GM23248 (cell line): ENCODE data around the gene RABGAP1L. TPM values are rescaled to one million over a fixed set of nuclear protein-coding genes. Genes with fewer than 3 reads are reported as not detected.

Experiments used
- DNase-seq: peaks from one replicate; pipeline ENCODE4 v3.0.0-alpha.2; 2015
- H2AFZ ChIP-seq: fragments of 200-600 bp; sonication (generic); 2 replicates; pipeline ENCODE4 v1.6.1; 2016; ENCODE audit warnings: antibody characterized with exemption
- H3F3A ChIP-seq: fragments of 200-600 bp; sonication (generic); 2 replicates; pipeline ENCODE4 v1.6.1; 2016; ENCODE audit warnings: mild to moderate bottlenecking, antibody characterized with exemption, mixed run types; ENCODE audit not compliant: insufficient read depth
- H3K27ac ChIP-seq: fragments of 200-600 bp; sonication (generic); 2 replicates; pipeline ENCODE4 v1.5.1; 2016; ENCODE audit warnings: mild to moderate bottlenecking
- H3K27me3 ChIP-seq: fragments of 200-600 bp; sonication (generic); replicated peaks from 2 replicates; pipeline ENCODE4 v1.6.1; 2016; ENCODE audit warnings: mild to moderate bottlenecking; ENCODE audit not compliant: insufficient read depth
- H3K36me3 ChIP-seq: fragments of 200-600 bp; sonication (generic); 2 replicates; pipeline ENCODE4 v1.6.1; 2016; ENCODE audit warnings: low read depth, mild to moderate bottlenecking
- H3K4me1 ChIP-seq: fragments of 200-600 bp; sonication (generic); 2 replicates; pipeline ENCODE4 v1.6.1; 2016; ENCODE audit warnings: mild to moderate bottlenecking; ENCODE audit not compliant: insufficient read depth
- H3K4me2 ChIP-seq: fragments of 200-600 bp; sonication (generic); one replicate; pipeline ENCODE4 v1.6.1; 2016; ENCODE audit warnings: mild to moderate bottlenecking; ENCODE audit not compliant: unreplicated experiment
- H3K4me3 ChIP-seq: fragments of 200-600 bp; sonication (generic); 2 replicates; pipeline ENCODE4 v1.5.1; 2016; ENCODE audit warnings: mild to moderate bottlenecking
- H3K79me2 ChIP-seq: fragments of 200-600 bp; sonication (generic); 2 replicates; pipeline ENCODE4 v1.6.1; 2016; ENCODE audit warnings: mild to moderate bottlenecking; ENCODE audit not compliant: insufficient read depth
- H3K9ac ChIP-seq: fragments of 200-600 bp; sonication (generic); 2 replicates; pipeline ENCODE4 v1.6.1; 2016; ENCODE audit warnings: mild to moderate bottlenecking
- H3K9me2 ChIP-seq: fragments of 200-600 bp; sonication (generic); 2 replicates; pipeline ENCODE4 v1.6.1; 2016; ENCODE audit warnings: mixed run types, mild to moderate bottlenecking, moderate library complexity; ENCODE audit not compliant: insufficient read depth
- H3K9me3 ChIP-seq: fragments of 200-600 bp; sonication (generic); one replicate; pipeline ENCODE4 v1.6.1; 2017; ENCODE audit warnings: low read depth
- H4K20me1 ChIP-seq: fragments of 200-600 bp; sonication (generic); 2 replicates; pipeline ENCODE4 v1.6.0; 2016; ENCODE audit not compliant: insufficient read depth
- EZH2 ChIP-seq: fragments of 200-600 bp; sonication (generic); IDR thresholded peaks from 2 replicates; pipeline ENCODE4 v1.6.1; 2018; ENCODE audit warnings: antibody characterized with exemption, mild to moderate bottlenecking; ENCODE audit not compliant: insufficient read depth, poor library complexity, severe bottlenecking
- EZH2phosphoT487 ChIP-seq: fragments of 200-600 bp; sonication (generic); IDR thresholded peaks from 2 replicates; pipeline ENCODE4 v1.6.1; 2018; ENCODE audit warnings: antibody characterized with exemption, moderate library complexity, mild to moderate bottlenecking, low read depth; ENCODE audit not compliant: insufficient read depth
- WGBS, 2 experiments: methylation state at CpG; one replicate each; pipeline ENCODE4 v1.1.6; 2015 to 2017; ENCODE audit warnings: low lambda C conversion rate in 2 of 2, low coverage in 1 of 2; ENCODE audit errors: missing lambda C conversion rate in 2 of 2; 5-methylcytosine and 5-hydroxymethylcytosine counted together
- in situ Hi-C: fragments of 300-500 bp; cut with MboI; formaldehyde crosslinking; loops from 2 replicates; pipeline ENCODE4 v1.15.0; 2020
- polyA plus RNA-seq: library from polyadenylated mRNA; unstranded; fragments of >200 nt; fragmentation: Nextera tagmentation; extraction: Ambion mirVana; gene quantifications from 2 replicates; pipeline ENCODE4 v1.2.1, GENCODE V29; 2016
- total RNA-seq: library from RNA; depleted of rRNA; stranded (reverse); fragments of >200 nt; shearing (Covaris generic); gene quantifications from 2 replicates; pipeline ENCODE4 v1.2.3, GENCODE V29; 2014

The RABGAP1L gene
- total and polyA plus RNA-seq, 2 experiments from 2014 or later = 13.7 to 21.6 TPM

- Histone ChIP-seq H3K4me3 (peak overlapping the region; percentile 86; the same call in 1 of the 2 replicates), H4K20me1 (no peaks in the 10 kb centered on the region), H3K9me2 (no peaks in the 10 kb centered on the region), H3F3A (peaks cover 4% of the 10 kb centered on the region), H3K27ac (0 out of 2 replicates have a peak overlapping the region, but pooled peaks have one; percentile 70), H2AFZ (peak overlapping the region; percentile 96), H3K9ac (peak overlapping the region; percentile 87), H3K4me2 (peak overlapping the region; percentile 98), H3K4me1 (peaks cover 26% of the 10 kb centered on the region), H3K27me3 (no peaks in the 10 kb centered on the region), H3K9me3 (no peaks in the 10 kb centered on the region), H3K79me2 (no peaks in the 10 kb centered on the region), H3K36me3 (no peaks in the 10 kb centered on the region)
- TF ChIP-seq EZH2 (no peak), EZH2phosphoT487 (no peak)
- in situ Hi-C loops = loop anchor here (25.0 kb wide), 1 partner anchor 729 kb away; no protein-coding TSS in a partner anchor
- no peak for DNase-seq
- WGBS, 2 experiments = 100% methylated on average over 1 of the region's 1 CpG
These were observed 832.2 kb downstream of the RABGAP1L start for GRCh38 chr1:174991473-174991872.

DNA sequence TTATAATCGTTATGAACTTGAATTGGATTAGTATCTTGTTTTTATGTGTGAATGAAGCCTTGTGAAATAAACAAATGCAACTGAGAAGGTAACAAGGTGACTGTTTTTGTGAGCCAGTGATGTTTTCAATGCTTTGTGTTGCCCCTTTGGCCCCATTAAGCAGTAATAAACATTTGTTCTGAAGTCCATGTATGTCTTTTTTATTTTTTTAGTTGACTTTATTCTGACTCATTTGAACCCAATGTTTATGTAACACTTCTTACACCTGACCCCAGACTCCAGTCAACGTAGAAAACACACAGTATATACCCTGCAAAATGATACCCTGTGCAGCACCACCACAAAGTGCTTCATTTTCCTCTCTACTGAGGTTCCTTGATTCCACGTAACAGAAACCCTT, 835.8 kb downstream of the RABGAP1L start:
- H3K27ac ChIP-seq = no peak overlapping the region
- TF ChIP-seq EZH2 (no peak), EZH2phosphoT487 (no peak)
- H3K79me2 ChIP-seq = peaks cover 5% of the 10 kb centered on the region
- H4K20me1 ChIP-seq = no peaks in the 10 kb centered on the region
- H3K36me3 ChIP-seq = no peaks in the 10 kb centered on the region
- no peak for DNase-seq
- peaks cover 12% of the 10 kb centered on the region for H3F3A ChIP-seq
- no peak overlapping the region for H3K9ac ChIP-seq
- no peaks in the 10 kb centered on the region for H3K9me3 ChIP-seq
- no peaks in the 10 kb centered on the region for H3K9me2 ChIP-seq
- in situ Hi-C loops = loop anchor here (25.0 kb wide), 1 partner anchor 733 kb away; no protein-coding TSS in a partner anchor
- WGBS, 2 experiments = 93% methylated on average over 3 of the region's 3 CpGs
- H2AFZ ChIP-seq = no peak overlapping the region
- H3K4me3 ChIP-seq = no peak overlapping the region
- H3K4me2 ChIP-seq = no peak overlapping the region
- peaks cover 28% of the 10 kb centered on the region for H3K4me1 ChIP-seq
- no peaks in the 10 kb centered on the region for H3K27me3 ChIP-seq

DNA sequence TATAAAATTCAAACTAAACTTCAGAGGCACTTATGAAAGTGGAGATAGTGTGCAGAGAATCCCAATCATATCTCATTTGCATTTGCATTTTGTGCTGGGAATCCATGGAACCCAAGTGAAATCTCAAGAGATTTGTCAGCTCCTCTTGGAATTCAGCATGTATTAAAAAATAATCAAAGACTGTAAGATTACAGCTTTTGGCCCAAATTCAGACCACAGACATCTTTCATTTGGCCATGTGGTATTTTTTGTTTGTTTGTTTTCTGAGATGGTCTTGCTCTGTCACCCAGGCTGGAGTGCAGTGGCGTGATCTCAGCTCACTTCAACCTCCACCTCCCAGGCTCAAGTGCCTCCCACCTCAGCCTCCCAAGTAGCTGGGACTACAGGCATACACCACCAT, 836.6 kb downstream of the RABGAP1L start:
- Histone ChIP-seq H3K9ac (no peak overlapping the region), H3K36me3 (no peaks in the 10 kb centered on the region), H3K79me2 (peaks cover 13% of the 10 kb centered on the region), H3K27me3 (no peaks in the 10 kb centered on the region), H3K27ac (no peak overlapping the region), H4K20me1 (no peaks in the 10 kb centered on the region), H3K9me2 (no peaks in the 10 kb centered on the region), H3F3A (peaks cover 12% of the 10 kb centered on the region), H3K4me2 (no peak overlapping the region), H3K9me3 (no peaks in the 10 kb centered on the region), H3K4me3 (no peak overlapping the region), H3K4me1 (peaks cover 24% of the 10 kb centered on the region), H2AFZ (no peak overlapping the region)
- 100% methylated on average over 1 of the region's 1 CpG for WGBS, 2 experiments
- no peak for DNase-seq
- in situ Hi-C loops = loop anchor here (25.0 kb wide), 1 partner anchor 734 kb away; no protein-coding TSS in a partner anchor
- TF ChIP-seq EZH2phosphoT487 = no peak
- no peak for TF ChIP-seq EZH2

DNA sequence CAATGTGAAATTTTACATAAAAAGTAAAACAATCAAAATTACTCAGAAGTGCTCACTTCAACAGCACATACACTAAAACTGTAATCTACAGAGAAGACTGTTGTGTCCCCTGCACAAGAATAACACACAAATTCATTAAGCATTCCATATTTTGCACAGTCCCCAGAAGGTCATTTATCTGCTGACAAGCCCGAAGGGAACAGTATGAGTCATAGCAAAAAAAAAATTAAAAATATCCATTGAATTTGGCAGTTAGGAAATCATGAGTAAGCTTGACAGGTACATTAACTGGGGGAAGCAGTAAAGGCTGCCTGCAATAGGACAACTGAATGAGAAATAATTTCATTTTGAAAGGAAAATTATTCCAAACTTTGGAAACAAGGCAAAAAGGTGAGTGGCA, 837.2 kb downstream of the RABGAP1L start:
- Histone ChIP-seq H3K9ac (no peak overlapping the region), H3K36me3 (no peaks in the 10 kb centered on the region), H3K27ac (no peak overlapping the region), H3K4me3 (no peak overlapping the region), H3F3A (peaks cover 12% of the 10 kb centered on the region), H3K4me2 (no peak overlapping the region), H3K9me2 (no peaks in the 10 kb centered on the region), H3K9me3 (no peaks in the 10 kb centered on the region), H3K27me3 (no peaks in the 10 kb centered on the region), H2AFZ (no peak overlapping the region), H3K4me1 (peaks cover 20% of the 10 kb centered on the region), H4K20me1 (no peaks in the 10 kb centered on the region), H3K79me2 (peaks cover 18% of the 10 kb centered on the region)
- no peak for TF ChIP-seq EZH2
- TF ChIP-seq EZH2phosphoT487 = no peak
- DNase-seq = peak; percentile 54
- in situ Hi-C loops = loop anchor here (25.0 kb wide), 1 partner anchor 734 kb away; no protein-coding TSS in a partner anchor
- 0% methylated on average over 1 of the region's 1 CpG for WGBS, 2 experiments

GRCh38 chr1:174997041-174997440, 837.7 kb downstream of the RABGAP1L start:
- Histone ChIP-seq H4K20me1 (no peaks in the 10 kb centered on the region), H3F3A (peaks cover 12% of the 10 kb centered on the region), H3K9me2 (no peaks in the 10 kb centered on the region), H3K36me3 (no peaks in the 10 kb centered on the region), H3K4me1 (peaks cover 25% of the 10 kb centered on the region), H3K27ac (no peak overlapping the region), H2AFZ (no peak overlapping the region), H3K79me2 (peaks cover 24% of the 10 kb centered on the region), H3K9ac (no peak overlapping the region), H3K9me3 (no peaks in the 10 kb centered on the region), H3K27me3 (no peaks in the 10 kb centered on the region), H3K4me3 (no peak overlapping the region), H3K4me2 (no peak overlapping the region)
- no peak for DNase-seq
- in situ Hi-C loops = loop anchor here (25.0 kb wide), 1 partner anchor 735 kb away; no protein-coding TSS in a partner anchor
- WGBS, 2 experiments = 95% methylated on average over 3 of the region's 3 CpGs
- TF ChIP-seq EZH2phosphoT487 (no peak), EZH2 (no peak)
